Choroid plexus epithelial cell (primary cell): ENCODE measurements around the gene CRIP3.

Experiments used
- DNase-seq: peaks from one replicate; pipeline ENCODE4 v3.0.0-alpha.2; 2010; ENCODE audit warnings: low read depth
- H3K4me3 ChIP-seq: 2 replicates; pipeline ENCODE4 v1.5.1; 2011; ENCODE audit warnings: low read depth, mild to moderate bottlenecking, control low read depth, low read length, moderate library complexity
- TF ChIP-seq, protein P1 (sequence below): conservative IDR thresholded peaks from 2 replicates; pipeline ENCODE4 v1.5.1; 2011; ENCODE audit warnings: low read depth, mild to moderate bottlenecking, control low read depth, inconsistent platforms, low read length, moderate library complexity

The CRIP3 gene

DNA sequence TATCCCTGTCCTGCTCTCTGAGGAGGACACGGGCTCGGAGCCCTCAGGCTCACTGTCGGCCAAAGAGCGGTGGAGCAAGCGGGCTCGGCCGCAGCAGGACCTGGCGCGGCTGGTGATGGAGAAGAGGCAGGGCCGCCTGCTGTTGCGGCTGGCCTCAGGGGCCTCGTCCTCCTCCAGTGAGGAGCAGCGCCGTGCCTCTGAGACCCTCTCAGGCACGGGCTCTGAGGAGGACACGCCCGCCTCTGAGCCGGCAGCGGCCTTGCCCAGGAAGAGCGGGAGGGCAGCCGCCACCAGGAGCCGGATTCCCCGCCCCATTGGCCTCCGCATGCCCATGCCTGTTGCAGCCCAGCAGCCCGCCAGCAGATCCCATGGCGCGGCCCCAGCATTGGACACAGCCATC is 24.7 kb downstream of the CRIP3 start:
- no peak overlapping the region for H3K4me3 ChIP-seq
- TF ChIP-seq, protein P1, sequence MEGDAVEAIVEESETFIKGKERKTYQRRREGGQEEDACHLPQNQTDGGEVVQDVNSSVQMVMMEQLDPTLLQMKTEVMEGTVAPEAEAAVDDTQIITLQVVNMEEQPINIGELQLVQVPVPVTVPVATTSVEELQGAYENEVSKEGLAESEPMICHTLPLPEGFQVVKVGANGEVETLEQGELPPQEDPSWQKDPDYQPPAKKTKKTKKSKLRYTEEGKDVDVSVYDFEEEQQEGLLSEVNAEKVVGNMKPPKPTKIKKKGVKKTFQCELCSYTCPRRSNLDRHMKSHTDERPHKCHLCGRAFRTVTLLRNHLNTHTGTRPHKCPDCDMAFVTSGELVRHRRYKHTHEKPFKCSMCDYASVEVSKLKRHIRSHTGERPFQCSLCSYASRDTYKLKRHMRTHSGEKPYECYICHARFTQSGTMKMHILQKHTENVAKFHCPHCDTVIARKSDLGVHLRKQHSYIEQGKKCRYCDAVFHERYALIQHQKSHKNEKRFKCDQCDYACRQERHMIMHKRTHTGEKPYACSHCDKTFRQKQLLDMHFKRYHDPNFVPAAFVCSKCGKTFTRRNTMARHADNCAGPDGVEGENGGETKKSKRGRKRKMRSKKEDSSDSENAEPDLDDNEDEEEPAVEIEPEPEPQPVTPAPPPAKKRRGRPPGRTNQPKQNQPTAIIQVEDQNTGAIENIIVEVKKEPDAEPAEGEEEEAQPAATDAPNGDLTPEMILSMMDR: no peak

DNA sequence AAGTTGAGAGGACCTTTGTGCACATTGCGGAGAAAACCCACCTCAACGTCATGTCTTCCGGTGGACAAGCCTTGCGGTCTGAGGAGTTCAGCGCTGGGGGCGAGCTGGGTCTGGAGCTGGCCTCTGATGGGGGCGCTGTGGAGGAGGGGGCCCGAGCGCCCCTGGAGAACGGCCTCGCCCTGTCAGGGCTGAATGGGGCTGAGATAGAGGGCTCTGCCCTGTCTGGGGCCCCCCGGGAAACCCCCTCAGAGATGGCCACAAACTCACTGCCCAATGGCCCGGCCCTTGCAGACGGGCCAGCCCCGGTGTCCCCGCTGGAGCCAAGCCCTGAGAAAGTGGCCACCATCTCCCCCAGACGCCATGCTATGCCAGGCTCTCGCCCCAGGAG is 25.1 kb downstream of the CRIP3 start:
- DNase-seq: no peak
- TF ChIP-seq, protein P1: no peak

More for the DNA sequence above, 24.7 kb downstream of the CRIP3 start:
- no peak for DNase-seq

DNA sequence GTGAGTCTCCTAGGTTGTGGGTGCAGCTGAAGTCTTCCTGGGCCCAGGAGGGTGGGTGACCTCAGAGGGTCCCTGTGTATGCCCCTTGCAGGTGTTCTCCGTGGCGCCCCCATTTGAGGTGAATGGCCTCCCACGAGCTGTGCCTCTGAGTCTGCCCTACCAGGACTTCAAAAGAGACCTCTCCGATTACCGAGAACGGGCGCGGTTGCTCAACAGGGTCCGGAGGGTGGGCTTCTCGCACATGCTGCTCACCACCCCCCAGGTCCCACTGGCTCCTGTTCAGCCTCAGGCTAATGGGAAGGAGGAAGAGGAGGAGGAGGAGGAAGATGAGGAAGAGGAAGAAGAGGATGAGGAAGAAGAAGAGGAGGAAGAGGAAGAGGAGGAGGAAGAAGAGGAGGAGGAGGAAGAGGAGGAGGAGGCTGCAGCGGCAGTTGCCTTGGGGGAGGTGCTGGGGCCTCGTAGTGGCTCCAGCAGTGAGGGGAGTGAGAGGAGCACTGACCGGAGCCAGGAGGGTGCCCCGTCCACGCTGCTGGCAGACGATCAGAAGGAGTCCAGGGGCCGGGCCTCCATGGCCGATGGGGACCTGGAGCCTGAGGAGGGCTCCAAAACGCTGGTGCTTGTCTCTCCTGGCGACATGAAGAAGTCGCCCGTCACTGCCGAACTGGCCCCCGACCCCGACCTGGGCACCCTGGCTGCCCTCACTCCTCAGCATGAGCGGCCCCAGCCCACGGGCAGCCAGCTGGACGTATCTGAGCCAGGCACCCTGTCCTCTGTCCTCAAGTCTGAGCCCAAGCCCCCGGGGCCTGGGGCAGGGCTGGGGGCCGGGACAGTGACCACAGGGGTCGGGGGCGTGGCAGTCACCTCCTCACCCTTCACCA is 25.8 kb downstream of the CRIP3 start:
- DNase-seq: no peak
- TF ChIP-seq, protein P1: no peak
- H3K4me3 ChIP-seq: no peak overlapping the region

More for the DNA sequence above, 25.1 kb downstream of the CRIP3 start:
- no peak overlapping the region for H3K4me3 ChIP-seq

DNA sequence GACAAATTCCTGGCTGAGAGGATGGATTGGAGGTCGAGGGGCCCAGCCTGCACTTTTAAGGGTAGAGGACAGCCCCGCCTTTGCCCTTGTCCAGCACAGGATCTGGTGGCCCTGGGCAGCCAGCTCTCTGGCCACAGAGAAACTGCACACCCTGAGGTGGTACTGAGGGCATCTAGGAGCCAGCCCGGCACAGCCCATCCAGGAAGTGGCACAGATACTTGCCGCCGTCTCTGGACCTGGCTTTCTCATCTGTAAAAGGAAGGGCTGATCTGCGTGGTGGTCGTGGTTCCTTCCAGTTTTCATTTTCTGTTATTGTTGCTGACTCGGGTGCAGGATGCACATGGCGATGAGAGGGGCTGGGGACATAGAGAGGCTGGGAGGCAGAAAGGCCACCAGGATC is 26.6 kb downstream of the CRIP3 start:
- TF ChIP-seq, protein P1: no peak
- DNase-seq: no peak
- no peak overlapping the region for H3K4me3 ChIP-seq

DNA sequence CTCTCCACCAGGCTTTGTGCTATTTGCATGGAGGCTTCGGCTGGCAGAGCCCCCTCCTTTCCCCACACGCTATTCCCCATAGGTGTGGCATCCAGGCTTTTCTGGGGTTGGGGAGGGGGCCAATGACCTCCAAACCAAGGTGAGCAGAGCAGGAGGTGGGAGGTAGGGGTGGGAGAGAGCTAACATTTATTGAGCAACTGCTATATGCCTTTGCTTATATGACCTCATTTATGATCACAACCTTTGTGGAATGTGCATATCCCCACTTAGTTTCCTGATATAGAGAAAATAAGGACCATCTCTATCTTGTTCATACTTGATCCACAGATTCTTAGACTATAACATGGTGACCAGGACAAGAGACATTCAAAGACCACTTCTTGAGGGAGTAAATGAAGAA is 28.4 kb downstream of the CRIP3 start:
- no peak overlapping the region for H3K4me3 ChIP-seq
- no peak for DNase-seq
- TF ChIP-seq, protein P1: no peak

DNA sequence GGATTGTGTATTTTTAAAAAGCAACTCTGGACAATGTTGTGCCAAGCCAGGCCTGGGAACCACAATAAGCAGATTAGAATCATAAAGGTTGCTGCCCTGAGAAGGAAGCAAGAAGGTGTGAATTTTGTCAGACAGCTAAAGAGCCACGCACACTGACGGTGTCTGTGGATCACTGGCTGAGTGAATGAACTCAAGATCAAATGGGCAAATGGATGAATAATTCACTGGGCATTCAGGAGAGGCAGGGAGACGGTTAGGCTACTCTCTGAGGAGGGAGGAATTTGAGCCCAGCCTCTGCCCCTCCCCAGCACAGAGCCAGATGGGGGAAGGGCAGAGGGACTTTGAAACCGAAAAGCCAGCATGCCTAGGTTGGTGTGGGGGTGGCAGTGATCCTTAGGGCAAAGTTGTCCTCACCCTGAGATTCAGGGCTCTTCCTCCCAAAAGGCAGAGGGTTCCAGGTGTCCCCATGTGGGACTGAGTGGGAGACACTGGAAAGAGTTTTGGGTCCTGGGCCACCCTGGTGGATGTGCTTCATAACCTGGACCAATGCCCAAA is 30.0 kb downstream of the CRIP3 start:
- TF ChIP-seq, protein P1: no peak
- no peak for DNase-seq
- H3K4me3 ChIP-seq: no peak overlapping the region
